Stromal cell of bone marrow (primary cell): ENCODE measurements around the gene C16orf74.

Experiments used
- DNase-seq: peaks from one replicate; pipeline ENCODE4 v3.0.0-alpha.2; 2012; ENCODE audit warnings: low read depth

C16orf74 gene

DNA sequence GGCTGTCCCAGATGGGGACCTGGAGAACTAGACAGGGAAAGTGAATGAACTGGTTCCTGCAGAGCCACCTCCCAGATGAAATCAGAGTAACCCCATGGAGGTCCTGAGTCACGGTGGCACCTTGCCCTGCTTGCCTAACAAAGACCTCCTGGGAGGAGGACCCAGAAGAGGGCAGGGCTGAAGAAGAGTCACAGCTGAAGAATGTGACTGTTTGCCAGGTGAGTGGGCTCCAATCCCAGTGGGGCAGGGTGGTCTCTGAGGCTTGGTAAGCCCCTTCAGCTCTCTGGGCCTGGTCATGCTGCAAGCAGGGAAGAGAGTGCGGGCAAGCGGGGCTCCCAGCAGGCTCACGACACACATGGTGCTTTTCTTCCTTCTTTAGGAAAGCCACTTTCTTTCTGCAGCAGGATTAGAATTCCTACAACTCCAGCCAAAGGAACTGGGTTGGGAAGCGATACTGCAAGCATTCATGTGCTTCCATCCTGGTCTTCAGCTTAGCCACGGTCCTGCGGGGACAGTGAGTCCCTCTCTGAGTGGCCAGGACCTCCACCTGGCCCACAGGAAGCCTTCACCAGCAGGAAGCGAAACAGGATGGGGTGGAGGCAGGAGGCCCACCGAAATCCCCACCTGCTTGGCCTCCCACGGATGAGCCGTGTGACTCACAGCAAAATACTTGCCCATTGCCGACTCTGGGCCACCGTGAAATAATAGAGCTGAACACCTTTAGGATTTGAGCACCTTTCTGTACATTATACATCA lies 4.3 kb downstream of the C16orf74 start:
- no peak for DNase-seq

DNA sequence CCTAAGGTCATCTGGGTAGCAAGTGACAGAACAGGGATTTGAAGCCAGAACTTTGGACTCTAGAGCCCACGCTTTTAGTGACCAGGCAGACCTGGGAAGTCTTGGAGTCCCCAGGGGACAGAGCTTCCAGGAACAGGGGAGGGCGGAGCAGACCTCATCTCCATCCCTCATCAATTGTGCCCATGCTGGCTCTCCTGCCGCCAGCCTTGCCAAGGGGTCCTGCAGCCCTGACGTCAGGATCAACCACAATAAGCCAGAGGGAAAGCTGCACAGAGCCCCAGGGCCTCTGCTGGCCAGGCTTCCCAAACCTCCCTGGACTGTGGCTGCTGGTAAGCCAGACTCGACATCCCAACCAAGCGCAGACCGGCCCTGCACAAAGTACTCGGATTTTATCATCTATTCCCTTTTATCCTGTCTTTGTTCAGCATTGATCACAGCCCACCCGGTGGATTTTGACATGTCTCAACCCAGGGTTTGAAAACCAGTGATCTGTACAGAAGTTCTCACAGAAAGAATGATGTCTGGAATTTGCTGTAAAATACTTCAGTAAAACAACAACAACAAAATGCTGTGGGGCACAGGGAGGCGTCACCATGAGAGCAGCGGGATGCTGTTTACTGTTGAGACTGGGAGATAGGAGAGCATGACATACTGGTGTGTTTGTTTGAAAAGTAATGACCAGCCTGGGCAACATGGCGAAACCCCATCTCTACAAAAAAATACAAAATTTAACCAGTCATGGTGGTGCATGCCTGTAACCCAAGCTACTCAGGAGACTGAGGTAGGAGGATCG lies 11.8 kb downstream of the C16orf74 start:
- DNase-seq: no peak

DNA sequence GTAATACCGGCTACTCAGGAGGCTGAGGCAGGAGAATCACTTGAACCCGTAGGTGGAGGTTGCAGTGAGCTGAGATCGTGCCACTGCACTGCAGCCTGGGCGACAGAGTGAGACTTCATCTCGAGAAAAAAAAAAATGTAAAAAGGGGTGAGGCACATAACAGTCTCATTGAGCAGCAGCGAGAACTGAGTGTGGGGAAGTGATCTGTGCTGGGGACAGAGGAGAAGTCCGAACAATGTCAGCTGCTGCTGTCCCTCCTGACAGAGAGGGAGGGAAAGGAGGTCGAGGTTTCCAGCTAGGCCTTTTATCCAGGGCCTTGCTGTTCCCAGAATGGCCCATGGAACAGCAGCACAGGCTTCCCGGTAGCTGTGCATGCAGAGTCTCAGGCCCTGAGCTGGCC lies 14.0 kb downstream of the C16orf74 start:
- no peak for DNase-seq

DNA sequence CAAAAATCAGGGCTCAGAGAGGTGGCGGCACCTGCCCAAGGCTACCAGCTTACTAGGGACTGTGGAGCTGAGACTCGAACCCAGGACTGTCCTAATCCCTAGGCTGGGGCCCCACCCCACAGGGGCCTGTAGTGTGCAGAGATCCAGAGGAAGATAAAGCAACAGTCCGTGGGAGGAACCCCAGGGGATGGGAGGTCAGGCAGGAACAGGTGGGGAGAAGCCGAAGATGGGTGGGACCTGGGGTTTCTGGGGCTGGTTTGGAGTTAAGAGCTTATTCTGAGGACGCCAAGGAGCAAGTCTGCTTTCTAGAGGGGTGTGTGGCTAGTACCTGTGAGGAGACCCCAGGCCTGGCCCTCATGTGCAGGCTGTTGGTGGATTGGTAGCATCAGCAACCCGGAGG lies 14.9 kb downstream of the C16orf74 start:
- DNase-seq: no peak

DNA sequence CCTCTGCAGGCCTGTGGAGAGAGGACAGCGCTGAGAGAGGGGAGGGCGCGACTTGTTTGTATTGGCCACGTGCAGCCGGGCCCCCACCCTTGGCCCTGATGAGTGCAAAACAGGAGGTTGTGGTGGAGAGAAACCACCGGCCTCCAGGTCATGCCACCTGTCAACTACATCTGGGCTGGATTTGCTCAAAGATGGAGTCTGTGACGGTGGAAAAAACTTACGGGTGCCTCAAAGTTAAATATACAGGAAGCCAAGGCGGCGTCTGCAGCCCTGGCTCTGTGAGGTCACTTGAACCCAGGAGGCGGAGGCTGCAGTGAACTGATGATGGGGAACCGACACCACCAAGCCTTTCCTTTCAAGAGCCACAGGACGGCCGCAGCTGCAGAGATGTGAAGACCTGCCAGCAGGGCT lies 15.7 kb downstream of the C16orf74 start:
- DNase-seq: no peak

DNA sequence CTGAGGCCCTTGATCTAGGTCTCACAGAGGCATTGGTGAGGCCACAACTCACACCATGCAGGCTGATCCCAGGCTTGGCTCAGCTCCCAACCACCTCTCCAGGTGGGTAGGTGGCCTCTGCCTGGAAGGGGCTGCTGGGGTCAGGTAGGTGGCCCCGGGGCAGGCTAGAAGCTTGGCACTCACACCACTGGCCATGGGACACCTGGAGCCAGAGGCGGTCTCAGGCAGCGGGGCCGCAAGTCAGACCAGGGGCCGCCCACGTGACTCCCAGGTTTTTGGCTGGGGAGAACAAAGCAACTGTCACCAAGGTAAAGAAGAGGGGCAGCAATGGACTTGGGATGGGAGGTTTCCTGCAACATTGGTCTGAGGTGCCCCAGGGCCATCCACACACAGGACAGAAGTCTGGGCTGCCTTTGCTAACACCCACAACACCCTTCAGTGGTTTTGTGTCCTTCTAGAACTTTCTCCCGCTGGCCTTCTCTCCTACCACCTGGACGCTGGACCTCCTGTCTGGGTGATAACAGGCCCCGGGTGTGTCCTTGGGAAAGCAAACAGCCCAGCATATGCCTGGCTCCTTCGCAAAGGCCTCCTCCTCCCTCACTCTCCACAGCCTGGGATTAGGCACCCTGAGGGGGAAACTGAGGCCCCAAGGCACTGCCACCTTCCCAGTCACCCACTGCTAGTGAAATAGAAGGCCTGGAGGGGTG lies 16.4 kb downstream of the C16orf74 start:
- DNase-seq: no peak

DNA sequence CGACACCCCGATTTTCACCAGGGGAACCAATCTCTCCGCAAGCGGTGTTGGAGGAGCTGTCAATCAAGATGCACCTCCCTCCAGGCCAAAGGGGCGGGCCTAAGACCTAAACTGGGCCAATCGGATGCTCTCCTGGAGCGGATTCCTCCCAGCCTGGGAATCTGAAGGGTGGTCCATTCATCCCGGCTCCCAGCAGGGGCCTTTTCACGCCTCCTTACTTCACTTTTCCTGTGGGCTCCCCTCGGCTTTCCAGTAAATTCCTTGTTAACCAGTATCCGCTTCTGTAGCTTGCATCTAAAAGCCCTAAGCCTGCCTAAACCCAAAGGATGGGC lies 17.1 kb downstream of the C16orf74 start:
- DNase-seq: no peak

DNA sequence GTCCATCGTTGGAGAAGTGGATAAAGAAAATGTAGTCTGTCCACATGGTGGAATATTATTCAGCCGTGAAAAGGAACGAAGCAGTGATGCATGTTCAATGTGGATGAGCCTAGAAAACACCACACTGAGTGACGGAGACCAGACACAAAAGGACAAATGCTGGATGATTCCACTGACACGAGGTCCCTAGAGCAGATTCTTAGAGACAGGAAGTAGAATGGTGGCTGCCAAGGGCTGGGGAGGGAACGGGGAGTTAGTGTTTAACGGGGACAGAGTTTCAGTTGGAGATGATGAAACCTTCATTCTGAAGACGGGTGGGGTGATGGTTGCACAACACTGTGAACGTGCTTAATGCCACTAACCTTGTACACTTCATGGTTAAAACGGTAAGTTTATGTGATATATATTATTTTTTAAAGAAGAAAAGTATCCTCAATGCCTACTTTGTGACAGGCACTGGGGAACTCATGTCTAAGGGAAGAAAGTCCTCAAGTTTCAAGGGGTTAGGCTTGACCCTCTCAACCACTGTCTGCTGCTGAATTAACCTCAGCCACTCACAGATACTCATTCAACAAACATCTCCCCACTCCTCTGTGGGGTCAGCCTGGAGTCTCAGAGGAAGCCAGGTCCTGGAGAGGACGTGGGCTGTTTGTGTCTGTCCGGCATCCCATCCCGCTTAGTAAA lies 17.6 kb downstream of the C16orf74 start:
- no peak for DNase-seq

DNA sequence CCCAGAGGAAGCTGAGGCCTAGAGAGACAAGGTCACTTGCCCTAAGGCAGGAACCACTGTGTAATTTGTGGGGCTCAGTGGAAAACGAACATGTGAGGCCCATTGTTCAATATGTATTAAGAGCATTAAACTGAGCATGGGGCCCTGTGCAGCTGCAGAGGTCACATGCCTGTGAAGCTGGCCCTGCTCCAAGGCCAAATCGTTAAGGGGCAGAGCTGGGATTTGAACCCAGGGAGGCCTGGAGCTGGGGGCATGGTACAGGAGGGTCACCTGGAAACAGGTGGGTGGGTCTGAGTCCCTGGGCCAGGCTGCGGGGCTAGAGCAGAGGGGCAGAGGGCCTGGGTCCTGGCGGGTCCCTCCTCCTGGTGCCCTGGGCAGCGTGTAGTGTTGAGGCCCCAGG lies 19.7 kb downstream of the C16orf74 start:
- DNase-seq: no peak

DNA sequence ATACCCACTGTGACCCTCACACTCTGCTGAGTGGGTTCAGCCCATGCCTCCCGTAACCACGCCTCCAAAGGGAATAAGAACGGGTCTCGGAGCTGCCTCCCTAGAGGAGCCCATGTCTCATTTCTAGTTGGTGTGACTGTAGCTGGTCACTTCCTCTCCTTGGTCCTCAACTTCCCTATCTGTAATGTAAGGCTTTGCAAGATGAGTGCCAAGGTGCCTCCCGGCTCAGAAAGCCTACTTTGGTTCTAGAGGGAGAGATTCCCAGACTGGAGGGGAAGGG lies 20.8 kb downstream of the C16orf74 start:
- no peak for DNase-seq

DNA sequence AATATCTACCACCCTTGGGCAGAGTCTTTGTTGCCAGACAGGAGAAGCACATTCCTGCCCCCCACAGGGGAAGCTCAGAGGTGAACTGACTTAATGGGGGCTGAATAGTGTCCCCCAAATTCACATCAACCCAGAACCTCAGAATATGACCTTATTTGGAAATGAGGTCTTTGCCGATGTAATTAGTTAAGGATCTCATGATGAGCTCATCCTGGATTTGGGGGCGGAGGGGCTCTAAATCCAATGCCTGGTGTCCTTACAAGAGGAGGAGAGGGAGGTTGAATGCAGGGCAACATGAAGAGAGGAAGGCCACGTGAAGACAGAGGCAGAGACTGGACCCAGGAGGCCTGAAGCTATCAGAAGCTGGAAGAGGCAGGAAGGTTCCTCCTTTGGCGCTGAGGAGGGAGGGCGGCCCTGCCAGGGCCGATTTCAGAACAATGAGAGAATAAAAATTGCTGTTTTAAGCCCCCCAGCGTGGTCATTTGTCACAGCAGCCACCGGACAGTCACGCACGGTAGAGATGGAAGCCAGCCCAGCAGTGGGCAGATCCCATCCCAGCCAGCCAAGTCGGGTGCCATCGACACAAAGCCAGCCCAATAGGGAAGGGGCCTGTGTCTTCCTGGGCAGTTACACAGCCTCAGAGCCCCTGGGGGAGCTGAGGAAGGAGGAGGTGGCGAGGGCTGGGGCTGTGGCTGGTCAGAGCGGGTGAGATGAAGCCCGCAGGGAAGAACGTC lies 21.3 kb downstream of the C16orf74 start:
- DNase-seq: no peak

DNA sequence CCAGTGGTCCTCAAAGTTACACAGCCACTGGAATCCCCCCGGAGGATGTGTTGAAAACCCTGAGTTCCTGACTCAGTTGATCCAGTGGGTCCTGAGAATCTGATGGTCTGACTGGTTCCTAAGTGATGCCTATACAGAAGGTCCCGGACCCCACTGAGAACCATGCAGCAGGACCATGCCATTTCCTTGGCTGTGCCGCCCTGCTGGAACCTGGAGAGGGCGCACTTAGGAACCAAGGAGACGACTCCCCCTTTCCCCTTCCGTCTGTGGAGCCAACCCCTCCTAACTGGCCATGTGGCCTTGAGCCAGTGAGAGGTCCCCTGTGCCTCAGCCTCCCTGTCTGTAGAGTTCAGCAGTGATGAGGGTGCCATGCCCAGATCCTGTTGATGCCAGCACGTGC lies 22.0 kb downstream of the C16orf74 start:
- DNase-seq: no peak

DNA sequence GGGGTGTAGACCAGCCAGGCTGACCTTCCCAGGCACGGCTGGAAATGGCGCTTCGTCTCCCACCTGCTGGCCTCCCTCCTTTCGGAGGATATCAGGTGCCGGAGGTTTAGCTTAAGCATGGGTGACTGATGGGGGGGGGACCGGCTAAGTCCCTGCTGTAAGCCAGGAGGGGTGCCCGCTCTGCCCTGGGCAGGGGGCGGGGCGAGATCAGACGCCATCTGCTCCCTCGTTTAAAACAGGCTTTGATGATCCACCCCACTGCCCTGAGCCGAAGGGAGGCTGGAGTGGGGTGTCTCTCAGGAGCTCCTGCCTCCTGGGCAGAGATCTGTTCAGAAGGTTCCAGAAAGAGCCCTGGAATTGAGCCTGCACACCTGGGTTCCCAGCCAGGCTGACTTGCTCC lies 26.0 kb downstream of the C16orf74 start:
- no peak for DNase-seq

DNA sequence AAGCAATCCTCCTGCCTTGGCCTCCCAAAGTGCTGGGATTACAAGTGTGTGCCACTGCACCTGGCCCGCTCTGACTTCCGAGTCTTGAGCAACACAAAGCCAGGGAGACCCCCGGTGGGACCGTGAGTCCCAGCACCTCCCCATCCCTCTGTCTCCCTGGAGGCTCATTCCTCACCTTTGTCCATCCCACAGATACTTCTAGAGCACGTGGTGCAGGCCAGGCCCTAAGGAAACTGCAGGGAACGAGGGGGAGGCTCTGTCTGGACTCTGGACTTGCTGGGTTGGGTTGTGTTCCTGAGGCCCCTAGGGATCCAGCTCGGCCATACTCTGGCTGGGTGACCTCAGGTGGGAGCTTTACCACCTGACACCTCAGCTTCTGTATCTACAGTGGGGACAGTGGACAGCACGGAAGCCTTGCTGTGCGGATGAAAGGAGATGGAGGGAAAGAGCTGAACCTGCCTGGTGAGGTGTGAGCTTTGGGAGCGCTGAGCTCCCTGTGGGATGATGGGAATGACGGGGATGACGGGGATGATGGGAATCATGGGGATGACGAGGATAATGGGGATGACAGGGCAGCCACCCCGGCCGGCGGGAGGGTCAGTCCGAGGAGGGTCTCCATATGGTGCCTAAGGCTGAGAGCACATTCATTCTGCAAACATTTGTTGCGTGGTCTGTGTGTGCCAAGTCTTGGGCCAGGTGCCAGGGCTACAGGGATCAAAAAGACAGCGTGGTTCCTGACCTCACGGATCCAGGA lies 26.6 kb downstream of the C16orf74 start:
- DNase-seq: no peak

DNA sequence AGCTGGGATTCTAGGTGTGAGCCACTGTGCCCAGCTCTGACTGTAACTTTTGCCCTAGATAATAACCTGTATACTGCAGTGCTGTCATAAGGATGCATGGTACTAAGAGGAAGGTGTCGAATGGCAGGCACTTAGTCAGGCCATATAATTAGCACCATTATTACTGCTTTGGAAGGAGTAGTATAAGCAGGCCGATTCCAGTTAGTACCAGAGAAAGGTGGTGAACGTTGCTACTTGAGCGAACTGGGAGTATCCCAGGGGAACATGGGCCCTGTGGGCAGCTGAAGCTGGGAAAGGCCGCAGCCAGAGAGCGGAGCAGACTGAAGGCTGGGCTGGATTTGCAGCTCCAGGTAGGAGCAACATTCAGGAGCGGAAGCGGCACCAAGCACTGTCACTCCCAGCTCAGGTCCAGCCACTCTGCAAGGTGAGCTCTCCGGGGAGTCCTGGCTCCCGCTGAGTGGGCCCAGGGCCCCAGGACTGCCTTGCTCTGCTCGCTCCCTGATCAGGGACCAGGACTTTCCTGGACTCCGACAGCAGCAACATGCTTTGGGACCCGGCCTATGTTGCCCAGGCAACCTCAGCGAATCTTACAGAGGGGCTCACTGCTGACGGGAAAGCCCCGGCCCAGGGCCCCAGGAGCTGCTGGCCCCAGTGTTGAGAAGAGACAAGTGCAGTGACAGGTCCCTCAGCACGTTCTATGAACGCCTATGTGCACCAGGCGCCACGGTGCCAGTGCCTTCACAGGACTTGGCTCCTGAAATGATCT lies 28.6 kb downstream of the C16orf74 start:
- no peak for DNase-seq

DNA sequence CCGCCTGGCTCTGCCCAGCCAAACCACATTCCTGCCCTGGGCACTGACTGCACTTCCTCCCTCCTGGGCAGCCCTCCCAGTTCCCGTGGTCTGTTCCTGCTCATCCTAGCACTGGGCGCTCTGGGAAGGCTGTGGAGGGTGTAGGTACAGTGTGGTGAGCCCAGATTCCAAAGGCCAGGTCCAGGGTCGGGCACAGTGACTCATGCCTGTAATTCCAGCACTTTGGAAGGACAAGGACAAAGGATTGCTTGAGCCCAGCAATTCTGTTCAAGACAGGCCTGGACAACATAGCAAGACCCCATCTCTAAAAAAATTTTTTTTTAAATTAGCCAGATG lies 30.6 kb downstream of the C16orf74 start:
- DNase-seq: no peak

DNA sequence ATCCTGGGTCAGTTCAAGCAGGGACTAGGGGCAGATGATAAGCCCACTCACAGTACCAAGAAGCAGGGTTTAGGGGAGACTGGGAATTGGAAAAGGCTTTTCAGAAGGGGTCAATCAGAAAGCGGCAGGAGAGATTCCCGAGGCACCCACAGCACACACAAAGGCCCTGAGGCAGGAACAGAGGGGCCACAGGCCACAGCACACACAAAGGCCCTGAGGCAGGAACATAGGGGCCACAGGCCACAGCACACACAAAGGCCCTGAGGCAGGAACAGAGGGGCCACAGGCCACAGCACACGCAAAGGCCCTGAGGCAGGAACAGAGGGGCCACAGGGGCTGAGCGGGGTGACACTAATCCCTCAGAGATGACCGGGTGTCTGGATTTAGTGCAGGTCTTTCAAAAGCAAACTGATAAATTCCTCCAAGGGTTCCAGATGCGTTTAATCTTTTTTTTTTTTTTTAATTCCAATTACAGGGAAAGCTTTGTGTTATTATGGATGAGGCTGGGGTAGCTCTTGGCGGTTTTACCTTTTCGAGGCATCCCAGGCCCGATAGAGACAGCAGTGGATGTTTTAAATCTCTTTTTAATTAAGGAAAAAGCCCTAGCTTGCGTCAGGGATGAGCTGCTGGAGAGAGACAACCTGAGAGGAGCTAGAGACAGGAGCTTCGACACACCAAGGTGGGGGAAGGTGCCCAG lies 31.1 kb downstream of the C16orf74 start:
- no peak for DNase-seq

DNA sequence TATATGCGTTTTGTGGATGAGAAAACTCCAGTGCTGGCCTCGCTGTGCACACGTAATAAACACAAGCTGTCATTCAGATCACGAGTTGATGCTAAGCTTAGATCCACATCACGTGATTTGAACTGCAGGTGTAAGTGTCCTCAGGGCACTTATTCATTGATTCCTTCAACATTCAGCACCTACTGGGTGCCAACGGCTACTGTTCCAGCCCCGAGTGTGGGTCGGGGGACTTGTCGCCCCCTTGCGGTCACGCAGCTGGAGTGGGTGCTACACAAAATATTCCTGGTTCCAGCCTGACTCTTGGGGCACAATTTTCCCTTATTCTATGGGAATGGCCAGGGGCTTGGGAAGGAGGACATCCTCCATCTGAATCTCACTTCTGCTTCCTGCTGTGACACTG lies 32.2 kb downstream of the C16orf74 start:
- DNase-seq: no peak

DNA sequence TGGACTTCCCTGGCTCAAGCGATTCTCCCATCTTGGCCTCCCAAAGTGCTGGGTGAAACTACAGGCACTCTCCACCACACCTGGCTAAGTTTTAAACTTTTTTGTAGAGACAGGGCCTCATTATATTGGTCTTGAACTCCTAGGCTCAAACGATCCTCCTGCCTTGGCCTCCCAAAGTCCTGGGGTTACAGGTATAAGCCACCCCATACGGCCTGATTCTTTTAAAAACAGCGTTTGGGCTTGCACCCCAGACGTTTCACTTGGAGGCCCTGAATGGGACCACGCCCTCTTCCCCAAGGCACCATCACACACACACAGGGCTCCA lies 32.8 kb downstream of the C16orf74 start:
- DNase-seq: no peak
